Thyroid gland (tissue), 4 donors: ENCODE measurements around the gene TMEM121. TPM values are rescaled to one million over a fixed set of nuclear protein-coding genes. Genes with fewer than 3 reads are reported as not detected.

Source experiments
- DNase-seq, 2 donors: peaks; one replicate each; pipeline ENCODE4 v3.0.0-alpha.2; 2019
- H3K27ac ChIP-seq, 3 donors: fragments of 200-600 bp; sonication (generic); 1 replicate in 2 of 3; 2 replicates in 1 of 3; pipeline ENCODE4 v1.5.1; 2016 to 2019; ENCODE audit warnings: mild to moderate bottlenecking in 1 of 3, moderate library complexity in 1 of 3
- H3K27me3 ChIP-seq: fragments of 200-600 bp; sonication (generic); one replicate; pipeline ENCODE4 v1.5.1; 2019
- H3K36me3 ChIP-seq, 2 donors: fragments of 200-600 bp; sonication (generic); one replicate each; pipeline ENCODE4 v1.5.1; 2016 to 2019
- H3K4me1 ChIP-seq, 2 donors: fragments of 200-600 bp; sonication (generic); one replicate each; pipeline ENCODE4 v1.5.1; 2017 to 2019
- H3K4me3 ChIP-seq, 3 donors: fragments of 200-600 bp; sonication (generic); replicated peaks in 1 of 3; 1 replicate in 2 of 3; 2 replicates in 1 of 3; pipeline ENCODE4 v1.5.1; 2016; ENCODE audit warnings: mild to moderate bottlenecking in 1 of 3
- H3K9me3 ChIP-seq: fragments of 200-600 bp; sonication (generic); one replicate; pipeline ENCODE4 v1.5.1; 2017
- POLR2A ChIP-seq, 2 donors: fragments of 450-650 bp; IDR thresholded peaks; one replicate each; pipeline ENCODE4 v1.6.1; 2017; ENCODE audit warnings: antibody characterized with exemption in 2 of 2, mild to moderate bottlenecking in 2 of 2, moderate library complexity in 1 of 2
- WGBS, 2 donors: methylation state at CpG; one replicate each; pipeline ENCODE4 v1.1.5; 2017; 5-methylcytosine and 5-hydroxymethylcytosine counted together
- intact Hi-C: fragments of 100-400 bp; cut with DNase I; formaldehyde crosslinking; loops from one replicate; pipeline ENCODE4 v1.15.1; 2023
- total RNA-seq, 4 donors: library from RNA; depleted of rRNA; stranded (reverse); fragments of >200 nt; gene quantifications; one replicate each; pipeline ENCODE4 v1.2.3, GENCODE V29; 2016
- TF ChIP-seq, protein P1 (sequence below), 6 experiments: fragments of 200-600 bp in 3 of 6; fragments of 450-650 bp in 3 of 6; sonication (generic) in 3 of 6; IDR thresholded peaks; one replicate each; pipeline ENCODE4 v1.5.1; 2016 to 2019; ENCODE audit warnings: antibody characterized with exemption in 6 of 6, mild to moderate bottlenecking in 2 of 6, inconsistent platforms in 1 of 6, moderate library complexity in 1 of 6

Gene TMEM121
- total RNA-seq, 4 donors from 2014 or later, result 9.3 to 19.1 (median 15.2) TPM

DNA sequence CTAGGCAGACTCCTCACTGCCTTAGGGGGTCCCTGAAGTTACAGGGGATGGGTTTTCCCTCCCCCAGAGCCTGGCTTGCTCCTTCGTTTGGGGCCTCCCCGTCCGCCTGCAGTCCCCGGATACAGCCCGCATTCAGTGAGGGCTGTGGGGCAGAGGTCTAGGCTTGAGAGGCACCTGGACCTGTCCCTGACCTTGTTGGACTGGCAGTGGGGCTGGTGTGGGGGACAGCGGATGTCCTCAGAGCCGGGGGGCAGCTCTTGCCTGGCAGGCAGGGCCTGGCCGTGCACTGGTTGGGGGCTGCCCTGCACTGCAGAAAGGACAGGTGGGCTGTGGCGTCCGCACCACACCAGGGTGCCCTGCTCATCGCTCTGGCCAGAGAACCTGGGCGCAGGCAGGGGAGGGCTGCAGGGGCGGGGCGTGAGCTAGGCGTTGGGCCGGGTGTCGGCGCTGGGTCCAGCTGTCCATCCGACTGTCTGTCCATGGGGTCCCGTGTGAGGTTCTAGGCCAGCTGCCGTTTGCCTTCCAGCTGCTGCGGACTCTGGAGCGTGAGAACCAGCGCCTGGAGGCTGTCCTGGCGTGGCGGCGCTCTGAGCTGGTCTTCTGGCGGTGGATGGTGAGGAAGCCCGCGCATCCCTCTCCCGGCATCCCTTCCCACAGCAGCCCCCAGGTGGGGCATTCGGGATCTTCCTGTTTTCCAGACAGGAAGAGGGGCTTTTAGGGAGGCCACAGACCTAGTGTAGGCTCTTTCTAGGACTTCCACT is 29.4 kb upstream of the TMEM121 start:
- Histone ChIP-seq H3K27me3 (no peaks in the 10 kb centered on the region), H3K9me3 (no peaks in the 10 kb centered on the region), H3K4me1 (peaks cover 0 to under 1% of the 10 kb centered on the region in 2 donors), H3K36me3 (no peaks in the 10 kb centered on the region), H3K4me3 (no peak overlapping the region), H3K27ac (no peak overlapping the region)
- DNase-seq, result no peak
- WGBS, 2 donors, result 95 to 100% methylated on average over 2 to 23 of the region's 32 CpGs
- intact Hi-C loops, result no loop called here
- TF ChIP-seq, protein P1, sequence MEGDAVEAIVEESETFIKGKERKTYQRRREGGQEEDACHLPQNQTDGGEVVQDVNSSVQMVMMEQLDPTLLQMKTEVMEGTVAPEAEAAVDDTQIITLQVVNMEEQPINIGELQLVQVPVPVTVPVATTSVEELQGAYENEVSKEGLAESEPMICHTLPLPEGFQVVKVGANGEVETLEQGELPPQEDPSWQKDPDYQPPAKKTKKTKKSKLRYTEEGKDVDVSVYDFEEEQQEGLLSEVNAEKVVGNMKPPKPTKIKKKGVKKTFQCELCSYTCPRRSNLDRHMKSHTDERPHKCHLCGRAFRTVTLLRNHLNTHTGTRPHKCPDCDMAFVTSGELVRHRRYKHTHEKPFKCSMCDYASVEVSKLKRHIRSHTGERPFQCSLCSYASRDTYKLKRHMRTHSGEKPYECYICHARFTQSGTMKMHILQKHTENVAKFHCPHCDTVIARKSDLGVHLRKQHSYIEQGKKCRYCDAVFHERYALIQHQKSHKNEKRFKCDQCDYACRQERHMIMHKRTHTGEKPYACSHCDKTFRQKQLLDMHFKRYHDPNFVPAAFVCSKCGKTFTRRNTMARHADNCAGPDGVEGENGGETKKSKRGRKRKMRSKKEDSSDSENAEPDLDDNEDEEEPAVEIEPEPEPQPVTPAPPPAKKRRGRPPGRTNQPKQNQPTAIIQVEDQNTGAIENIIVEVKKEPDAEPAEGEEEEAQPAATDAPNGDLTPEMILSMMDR (IDR thresholded peaks at IDR 0.05), result no peak
- TF ChIP-seq POLR2A (IDR thresholded peaks at IDR 0.05), result no peak

DNA sequence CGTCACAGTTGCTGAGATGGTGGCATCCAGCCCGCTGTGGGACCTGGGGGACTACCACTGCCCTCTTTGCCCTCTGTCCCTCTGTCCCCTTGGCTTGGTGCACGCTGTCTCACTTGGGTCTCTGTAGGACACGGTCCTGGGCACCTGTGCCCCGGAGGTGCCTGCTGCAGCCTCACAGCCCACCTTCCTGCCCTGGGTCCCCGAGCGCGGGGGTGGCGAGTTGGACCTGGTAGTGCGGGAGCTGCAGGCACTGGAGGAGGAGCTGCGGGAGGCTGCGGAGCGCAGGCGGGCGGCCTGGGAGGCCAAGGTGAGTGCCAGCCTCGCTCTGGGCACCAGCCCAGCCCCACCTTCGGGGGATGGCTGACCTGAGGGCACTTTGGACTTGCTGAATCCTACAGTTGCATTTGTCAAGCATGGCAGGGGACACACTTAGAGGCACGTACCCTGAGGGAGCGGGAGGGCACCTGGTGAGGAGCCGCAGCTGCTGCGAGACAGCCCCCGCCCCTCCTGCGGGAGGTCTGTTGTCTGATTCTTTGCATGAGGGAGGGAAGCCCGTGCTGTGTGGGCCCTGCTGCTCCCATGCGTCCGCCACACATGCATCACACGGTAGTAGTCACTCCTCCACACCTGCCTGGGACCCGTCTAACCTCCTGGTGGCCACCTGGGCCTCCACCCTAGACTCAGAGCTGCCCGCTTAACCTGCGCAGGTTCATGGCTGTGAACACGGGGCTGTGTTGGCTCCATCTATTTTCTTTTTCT is 28.5 kb upstream of the TMEM121 start:
- WGBS, 2 donors, result 91 to 94% methylated on average over 14 to 27 of the region's 31 CpGs
- no peak for DNase-seq
- Histone ChIP-seq H3K36me3 (no peaks in the 10 kb centered on the region), H3K27me3 (no peaks in the 10 kb centered on the region), H3K27ac (no peak overlapping the region), H3K9me3 (no peaks in the 10 kb centered on the region), H3K4me1 (no peaks in the 10 kb centered on the region), H3K4me3 (no peak overlapping the region)
- TF ChIP-seq POLR2A (IDR thresholded peaks at IDR 0.05), result no peak
- TF ChIP-seq, protein P1 (IDR thresholded peaks at IDR 0.05), result no peak
- intact Hi-C loops, result no loop called here

- WGBS, 2 donors, result 90 to 94% methylated on average over 22 to 32 of the region's 36 CpGs
- DNase-seq, result no peak
- TF ChIP-seq, protein P1 (IDR thresholded peaks at IDR 0.05), result no peak
- no peak for TF ChIP-seq POLR2A (IDR thresholded peaks at IDR 0.05)
- H3K9me3 ChIP-seq, result no peaks in the 10 kb centered on the region
- no peak overlapping the region for H3K4me3 ChIP-seq
- intact Hi-C loops, result no loop called here
- no peaks in the 10 kb centered on the region for H3K27me3 ChIP-seq
- no peaks in the 10 kb centered on the region for H3K36me3 ChIP-seq
- no peaks in the 10 kb centered on the region for H3K4me1 ChIP-seq
- no peak overlapping the region for H3K27ac ChIP-seq
These were observed 27.7 kb upstream of the TMEM121 start for GRCh38 chr14:105498430-105499255.

GRCh38 chr14:105499256-105500035 is 26.9 kb upstream of the TMEM121 start:
- H3K4me1 ChIP-seq, result no peaks in the 10 kb centered on the region
- TF ChIP-seq, protein P1 (IDR thresholded peaks at IDR 0.05), result no peak
- no peak for TF ChIP-seq POLR2A (IDR thresholded peaks at IDR 0.05)
- H3K36me3 ChIP-seq, result no peaks in the 10 kb centered on the region
- intact Hi-C loops, result no loop called here
- no peaks in the 10 kb centered on the region for H3K27me3 ChIP-seq
- H3K9me3 ChIP-seq, result no peaks in the 10 kb centered on the region
- H3K27ac ChIP-seq, result no peak overlapping the region
- 80 to 98% methylated on average over 5 to 6 of the region's 27 CpGs for WGBS, 2 donors
- no peak overlapping the region for H3K4me3 ChIP-seq
- DNase-seq, result no peak
